ENCODE measurements around the gene MED22.

DNA sequence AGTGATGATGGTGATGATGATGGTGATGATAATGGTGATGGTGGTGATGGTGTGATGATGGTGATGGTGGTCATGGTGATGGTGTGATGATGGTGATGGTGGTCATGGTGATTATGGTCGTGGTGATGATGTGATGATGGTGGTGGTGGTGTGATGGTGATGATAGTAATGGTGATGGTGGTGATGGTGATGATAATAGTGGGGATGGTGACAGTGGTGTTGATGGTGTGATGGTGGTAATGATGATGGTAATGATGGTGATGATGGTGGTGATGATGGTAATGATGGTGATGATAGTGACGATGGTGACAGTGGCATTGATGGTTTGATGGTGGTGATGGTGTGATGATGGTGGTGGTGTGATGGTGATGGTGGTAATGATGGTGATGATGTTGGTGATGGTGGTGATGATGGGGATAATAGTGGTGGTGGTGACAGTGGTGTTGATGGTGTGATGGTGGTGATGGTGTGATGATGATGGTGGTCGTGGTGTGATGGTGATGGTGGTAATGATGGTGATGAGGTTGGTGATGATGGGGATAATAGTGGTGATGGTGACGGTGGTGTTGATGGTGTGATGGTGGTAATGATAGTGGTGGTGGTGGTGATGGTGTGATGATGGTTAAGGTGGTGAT lies 34.7 kb upstream of the MED22 start:
- TF ChIP-seq, protein P1, sequence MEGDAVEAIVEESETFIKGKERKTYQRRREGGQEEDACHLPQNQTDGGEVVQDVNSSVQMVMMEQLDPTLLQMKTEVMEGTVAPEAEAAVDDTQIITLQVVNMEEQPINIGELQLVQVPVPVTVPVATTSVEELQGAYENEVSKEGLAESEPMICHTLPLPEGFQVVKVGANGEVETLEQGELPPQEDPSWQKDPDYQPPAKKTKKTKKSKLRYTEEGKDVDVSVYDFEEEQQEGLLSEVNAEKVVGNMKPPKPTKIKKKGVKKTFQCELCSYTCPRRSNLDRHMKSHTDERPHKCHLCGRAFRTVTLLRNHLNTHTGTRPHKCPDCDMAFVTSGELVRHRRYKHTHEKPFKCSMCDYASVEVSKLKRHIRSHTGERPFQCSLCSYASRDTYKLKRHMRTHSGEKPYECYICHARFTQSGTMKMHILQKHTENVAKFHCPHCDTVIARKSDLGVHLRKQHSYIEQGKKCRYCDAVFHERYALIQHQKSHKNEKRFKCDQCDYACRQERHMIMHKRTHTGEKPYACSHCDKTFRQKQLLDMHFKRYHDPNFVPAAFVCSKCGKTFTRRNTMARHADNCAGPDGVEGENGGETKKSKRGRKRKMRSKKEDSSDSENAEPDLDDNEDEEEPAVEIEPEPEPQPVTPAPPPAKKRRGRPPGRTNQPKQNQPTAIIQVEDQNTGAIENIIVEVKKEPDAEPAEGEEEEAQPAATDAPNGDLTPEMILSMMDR (IDR thresholded peaks at IDR 0.05; ENCODE audit: low read depth, low read length, poor library complexity, severe bottlenecking) = no peak
- no peak for TF ChIP-seq EZH2phosphoT487 (IDR thresholded peaks at IDR 0.05; ENCODE audit: borderline replicate concordance, low read length)

All from DOHH2 (cell line).